Pancreas (tissue), 10 donors: ENCODE results near the gene KIF11. TPM values are rescaled to one million over a fixed set of nuclear protein-coding genes. Genes with fewer than 3 reads are reported as not detected.

Experiments used
- ATAC-seq, 4 donors: fragments of 200-7000 bp; cut with Tn5 transposase; one replicate each; pipeline versions ENCODE4 v1.8.0 to v1.9.1; 2020; ENCODE audit warnings: mild to moderate bottlenecking in 4 of 4, moderate library complexity in 4 of 4
- DNase-seq, 6 donors: peaks; one replicate each; pipeline ENCODE4 v3.0.0-alpha.2; 2020
- FAIRE-seq: peaks from 2 replicates; lab custom pipeline; 2012; peaks lifted over from hg19 to GRCh38; lab: Jason Lieb, UNC
- H3K27ac ChIP-seq, 4 donors: fragments of 200-600 bp; sonication (generic); 1 replicate in 3 of 4; 2 replicates in 1 of 4; pipeline versions ENCODE4 v1.5.0 to v1.8.0; 2020
- H3K27me3 ChIP-seq, 4 donors: fragments of 200-600 bp; one replicate each; pipeline ENCODE4 v1.8.0; 2021
- H3K36me3 ChIP-seq, 3 donors: fragments of 200-600 bp; sonication (generic) in 1 of 3; one replicate each; pipeline versions ENCODE4 v1.5.0 to v1.8.0; 2020 to 2021
- H3K4me1 ChIP-seq, 3 donors: fragments of 200-600 bp; one replicate each; pipeline ENCODE4 v1.8.0; 2021
- H3K4me3 ChIP-seq, 4 donors: fragments of 200-600 bp; sonication (generic) in 2 of 4; one replicate each; pipeline versions ENCODE4 v1.5.0 to v1.8.0; 2020 to 2021
- H3K9me3 ChIP-seq, 4 donors: fragments of 200-600 bp; one replicate each; pipeline ENCODE4 v1.8.0; 2021
- whole genome bisulfite sequencing, 2 donors: extraction: QIAGEN DNeasy Blood & Tissue Kit; methylation state at CpG; one replicate each; pipeline ENCODE4 v1.1.7; 2013; 5-methylcytosine and 5-hydroxymethylcytosine counted together
- intact Hi-C, 3 donors: fragments of 100-400 bp; cut with DNase I; formaldehyde crosslinking; loops; one replicate each; pipeline versions ENCODE4 v1.11.1 to v1.14.2; 2022
- polyA plus RNA-seq, 2 donors: library from polyadenylated mRNA; stranded (reverse); fragments of 200-250 nt; gene quantifications; one replicate each; pipeline ENCODE4 v1.2.3, GENCODE V29; 2013
- total RNA-seq, 6 donors: library from RNA; stranded (reverse); fragmentation: NEBNext Ultra II Directional in 4 of 6; extraction: Animal tissue kit (Norgen Biotek cat#: 25700) in 4 of 6; gene quantifications; one replicate each; pipeline versions ENCODE4 v1.2.1 to v1.2.4, GENCODE V29; 2021 to 2023
- TF ChIP-seq, protein P1 (sequence below), 4 donors: fragments of 200-600 bp; sonication (generic) in 3 of 4; IDR thresholded peaks; one replicate each; pipeline versions ENCODE4 v1.5.0 to v1.8.0; 2021; ENCODE audit warnings: antibody characterized with exemption in 4 of 4
- donor health status: healthy with polysubstance abuse.
- donor health status: DM: no; HTN: no; CAD: no; lungs with moderate emphysema.
- donor health status: DM: no; HTN: no; CAD: no.
- donor health status: control.
- donor health status: control.
- donor health status: Bipolar disorder and iron deficiency.
- donor health status: DM: yes; HTN: yes; CAD: no.
- donor health status: DM: no; HTN: no; CAD: no.
- donor health status: DM: no; HTN: no; CAD: no.
- donor health status: DM: yes; HTN: yes; CAD: no.

Gene KIF11
- total and polyA plus RNA-seq, 8 donors: 0.19 to 1.1 (median 0.41) TPM

DNA sequence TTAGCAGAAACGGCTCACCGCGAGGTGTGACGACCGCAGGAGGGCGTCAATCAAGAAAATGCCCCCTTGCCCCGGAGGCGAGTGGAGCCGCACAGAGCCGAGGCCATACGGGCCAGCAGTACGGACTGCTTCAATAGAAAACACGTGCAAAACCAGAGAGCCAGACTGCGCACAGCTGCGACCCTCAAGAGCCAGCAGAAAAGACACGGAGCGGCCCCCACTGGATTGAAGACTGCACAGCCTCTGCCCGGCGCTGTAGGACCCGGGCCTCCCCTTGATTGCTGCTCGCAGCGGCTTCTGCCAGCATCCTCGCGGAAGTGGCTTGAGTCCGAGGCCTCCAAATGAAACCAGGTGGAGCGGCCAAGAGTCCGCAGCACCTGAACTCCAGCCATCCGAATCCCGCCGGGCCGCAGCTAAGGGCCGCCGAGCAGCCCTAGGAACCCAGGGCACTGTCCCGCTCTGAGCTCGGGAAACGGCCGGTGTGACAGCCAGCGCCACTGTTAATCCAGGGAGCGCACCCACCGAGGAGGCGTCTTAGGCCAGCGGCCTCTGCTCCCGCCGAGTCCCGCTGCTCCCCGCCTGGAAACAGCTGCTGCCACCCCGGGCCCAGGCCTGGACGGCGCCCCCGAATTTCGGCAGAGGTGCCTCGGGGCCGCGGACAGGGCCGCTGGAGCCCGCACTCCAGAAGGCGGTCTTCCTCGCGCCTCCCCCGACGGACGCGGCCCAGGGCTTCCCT is 96.2 kb downstream of the KIF11 start:
- peaks cover 0 to 4% (median 0%) of the 10 kb centered on the region in 3 donors for H3K36me3 ChIP-seq

GRCh38 chr10:92689663-92690210 is 96.8 kb downstream of the KIF11 start, which contains the start of gene HHEX:
TSS of gene HHEX (plus strand) at chr10:92689955. CDS start at chr10:92689987, 32 bp downstream.
- peak within 1 kb of the TSS; percentile 51 to 86 (median 66) for H3K4me3 ChIP-seq
- peaks cover 3 to 20% (median 17%) of the 10 kb centered on the region in 3 donors for H3K4me1 ChIP-seq
- TF ChIP-seq, protein P1, sequence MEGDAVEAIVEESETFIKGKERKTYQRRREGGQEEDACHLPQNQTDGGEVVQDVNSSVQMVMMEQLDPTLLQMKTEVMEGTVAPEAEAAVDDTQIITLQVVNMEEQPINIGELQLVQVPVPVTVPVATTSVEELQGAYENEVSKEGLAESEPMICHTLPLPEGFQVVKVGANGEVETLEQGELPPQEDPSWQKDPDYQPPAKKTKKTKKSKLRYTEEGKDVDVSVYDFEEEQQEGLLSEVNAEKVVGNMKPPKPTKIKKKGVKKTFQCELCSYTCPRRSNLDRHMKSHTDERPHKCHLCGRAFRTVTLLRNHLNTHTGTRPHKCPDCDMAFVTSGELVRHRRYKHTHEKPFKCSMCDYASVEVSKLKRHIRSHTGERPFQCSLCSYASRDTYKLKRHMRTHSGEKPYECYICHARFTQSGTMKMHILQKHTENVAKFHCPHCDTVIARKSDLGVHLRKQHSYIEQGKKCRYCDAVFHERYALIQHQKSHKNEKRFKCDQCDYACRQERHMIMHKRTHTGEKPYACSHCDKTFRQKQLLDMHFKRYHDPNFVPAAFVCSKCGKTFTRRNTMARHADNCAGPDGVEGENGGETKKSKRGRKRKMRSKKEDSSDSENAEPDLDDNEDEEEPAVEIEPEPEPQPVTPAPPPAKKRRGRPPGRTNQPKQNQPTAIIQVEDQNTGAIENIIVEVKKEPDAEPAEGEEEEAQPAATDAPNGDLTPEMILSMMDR (IDR thresholded peaks at IDR 0.05): no peak
- DNase-seq: peak in 5 of 6 donors; percentile 73 to 89 (median 75)
- H3K36me3 ChIP-seq: peaks cover 0 to 4% (median 0%) of the 10 kb centered on the region in 3 donors
- intact Hi-C loops: no loop called here
- no peak for FAIRE-seq
- no peaks in the 10 kb centered on the region for H3K27me3 ChIP-seq
- H3K27ac ChIP-seq: peak within 1 kb of the TSS; percentile 67 to 90 (median 83)
- no peaks in the 10 kb centered on the region for H3K9me3 ChIP-seq
- ATAC-seq: peak; percentile 84 to 89 (median 86)
- WGBS, 2 donors: 1 to 2% methylated on average over 30 to 79 of the region's 79 CpGs

More for the DNA sequence above, 96.2 kb downstream of the KIF11 start:
- TF ChIP-seq, protein P1 (IDR thresholded peaks at IDR 0.05): no peak
- Histone ChIP-seq H3K4me3 (peak overlapping the region; percentile 47 to 86 (median 66)), H3K27me3 (no peaks in the 10 kb centered on the region), H3K9me3 (no peaks in the 10 kb centered on the region), H3K27ac (peak overlapping the region; percentile 67 to 81 (median 78)), H3K4me1 (peaks cover 3 to 15% (median 12%) of the 10 kb centered on the region in 3 donors)
- ATAC-seq (peak; percentile 51 to 54 (median 52)), FAIRE-seq (no peak), DNase-seq (peak in 3 of 6 donors; percentile 39 to 88 (median 48))
- 2% methylated on average over 61 to 63 of the region's 63 CpGs for WGBS, 2 donors
- intact Hi-C loops: no loop called here

GRCh38 chr10:92690211-92690914 is 97.4 kb downstream of the KIF11 start:
- Histone ChIP-seq H3K9me3 (no peaks in the 10 kb centered on the region), H3K4me1 (peaks cover 7 to 26% (median 17%) of the 10 kb centered on the region in 3 donors), H3K36me3 (peaks cover 0 to 4% (median 0%) of the 10 kb centered on the region in 3 donors), H3K4me3 (peak overlapping the region; percentile 51 to 86 (median 66)), H3K27me3 (no peaks in the 10 kb centered on the region), H3K27ac (peak overlapping the region; percentile 66 to 90 (median 83))
- intact Hi-C loops: no loop called here
- TF ChIP-seq, protein P1 (IDR thresholded peaks at IDR 0.05): no peak
- DNase-seq: peak; percentile 39 to 84 (median 63)
- peak; percentile 50 to 66 (median 58) for ATAC-seq
- 2 to 3% methylated on average over 66 to 73 of the region's 73 CpGs for WGBS, 2 donors
- FAIRE-seq: no peak

- ATAC-seq: no peak
- intact Hi-C loops: no loop called here
These were observed 98.1 kb downstream of the KIF11 start for GRCh38 chr10:92690915-92691590.

More at GRCh38 chr10:92690915-92691590, 98.1 kb downstream of the KIF11 start:
- FAIRE-seq (no peak), DNase-seq (peak in 3 of 6 donors; percentile 29 to 33 (median 30))
- 40 to 53% methylated on average over 30 of the region's 30 CpGs for WGBS, 2 donors
- peak overlapping the region; percentile 37 to 90 (median 83) for H3K27ac ChIP-seq
- no peaks in the 10 kb centered on the region for H3K27me3 ChIP-seq
- H3K36me3 ChIP-seq: peaks cover 0 to 4% (median 0%) of the 10 kb centered on the region in 3 donors
- H3K4me1 ChIP-seq: peaks cover 7 to 27% (median 17%) of the 10 kb centered on the region in 3 donors
- peak overlapping the region; percentile 51 to 86 (median 66) for H3K4me3 ChIP-seq
- no peaks in the 10 kb centered on the region for H3K9me3 ChIP-seq
- TF ChIP-seq, protein P1 (IDR thresholded peaks at IDR 0.05): no peak
